ENCODE results near the gene IL31RA. TPM values are rescaled to one million over a fixed set of nuclear protein-coding genes. Genes with fewer than 3 reads are reported as not detected.

IL31RA gene
- total RNA-seq, 1 experiment from 2014 or later: not detected

DNA sequence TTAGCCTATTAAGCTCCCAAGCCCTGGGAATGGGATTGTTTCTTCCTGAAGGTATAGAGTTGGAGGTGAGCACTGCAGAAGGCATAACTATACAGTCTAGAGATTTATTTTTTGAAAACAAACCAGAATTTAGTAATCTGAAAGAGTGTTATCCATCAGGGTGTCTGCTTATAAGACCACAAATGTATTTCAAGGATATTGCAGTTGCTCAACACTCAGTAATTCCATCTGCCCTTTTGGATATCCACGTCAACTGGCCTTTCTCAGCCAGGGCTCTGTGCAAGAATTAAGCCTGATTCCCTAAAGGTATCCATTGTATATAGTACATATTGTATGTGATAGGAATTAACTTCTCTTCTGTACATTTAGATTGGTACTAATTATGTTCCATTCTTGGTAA lies 15.0 kb upstream of the IL31RA start (continued):
- TF ChIP-seq, protein P1, sequence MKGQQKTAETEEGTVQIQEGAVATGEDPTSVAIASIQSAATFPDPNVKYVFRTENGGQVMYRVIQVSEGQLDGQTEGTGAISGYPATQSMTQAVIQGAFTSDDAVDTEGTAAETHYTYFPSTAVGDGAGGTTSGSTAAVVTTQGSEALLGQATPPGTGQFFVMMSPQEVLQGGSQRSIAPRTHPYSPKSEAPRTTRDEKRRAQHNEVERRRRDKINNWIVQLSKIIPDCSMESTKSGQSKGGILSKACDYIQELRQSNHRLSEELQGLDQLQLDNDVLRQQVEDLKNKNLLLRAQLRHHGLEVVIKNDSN (CRISPR knock-in tag; IDR thresholded peaks at IDR 0.05): no peak
- TF ChIP-seq ZNF396 (CRISPR knock-in tag; IDR thresholded peaks at IDR 0.05; ENCODE audit: borderline replicate concordance): no peak
- no peak for TF ChIP-seq TP53 (CRISPR knock-in tag; IDR thresholded peaks at IDR 0.05)
- TF ChIP-seq, protein P2, sequence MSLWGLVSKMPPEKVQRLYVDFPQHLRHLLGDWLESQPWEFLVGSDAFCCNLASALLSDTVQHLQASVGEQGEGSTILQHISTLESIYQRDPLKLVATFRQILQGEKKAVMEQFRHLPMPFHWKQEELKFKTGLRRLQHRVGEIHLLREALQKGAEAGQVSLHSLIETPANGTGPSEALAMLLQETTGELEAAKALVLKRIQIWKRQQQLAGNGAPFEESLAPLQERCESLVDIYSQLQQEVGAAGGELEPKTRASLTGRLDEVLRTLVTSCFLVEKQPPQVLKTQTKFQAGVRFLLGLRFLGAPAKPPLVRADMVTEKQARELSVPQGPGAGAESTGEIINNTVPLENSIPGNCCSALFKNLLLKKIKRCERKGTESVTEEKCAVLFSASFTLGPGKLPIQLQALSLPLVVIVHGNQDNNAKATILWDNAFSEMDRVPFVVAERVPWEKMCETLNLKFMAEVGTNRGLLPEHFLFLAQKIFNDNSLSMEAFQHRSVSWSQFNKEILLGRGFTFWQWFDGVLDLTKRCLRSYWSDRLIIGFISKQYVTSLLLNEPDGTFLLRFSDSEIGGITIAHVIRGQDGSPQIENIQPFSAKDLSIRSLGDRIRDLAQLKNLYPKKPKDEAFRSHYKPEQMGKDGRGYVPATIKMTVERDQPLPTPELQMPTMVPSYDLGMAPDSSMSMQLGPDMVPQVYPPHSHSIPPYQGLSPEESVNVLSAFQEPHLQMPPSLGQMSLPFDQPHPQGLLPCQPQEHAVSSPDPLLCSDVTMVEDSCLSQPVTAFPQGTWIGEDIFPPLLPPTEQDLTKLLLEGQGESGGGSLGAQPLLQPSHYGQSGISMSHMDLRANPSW (CRISPR knock-in tag; conservative IDR thresholded peaks at IDR 0.05; ENCODE audit: low read depth): no peak
- TF ChIP-seq, protein P3, sequence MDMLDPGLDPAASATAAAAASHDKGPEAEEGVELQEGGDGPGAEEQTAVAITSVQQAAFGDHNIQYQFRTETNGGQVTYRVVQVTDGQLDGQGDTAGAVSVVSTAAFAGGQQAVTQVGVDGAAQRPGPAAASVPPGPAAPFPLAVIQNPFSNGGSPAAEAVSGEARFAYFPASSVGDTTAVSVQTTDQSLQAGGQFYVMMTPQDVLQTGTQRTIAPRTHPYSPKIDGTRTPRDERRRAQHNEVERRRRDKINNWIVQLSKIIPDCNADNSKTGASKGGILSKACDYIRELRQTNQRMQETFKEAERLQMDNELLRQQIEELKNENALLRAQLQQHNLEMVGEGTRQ (CRISPR knock-in tag; IDR thresholded peaks at IDR 0.05): no peak

DNA sequence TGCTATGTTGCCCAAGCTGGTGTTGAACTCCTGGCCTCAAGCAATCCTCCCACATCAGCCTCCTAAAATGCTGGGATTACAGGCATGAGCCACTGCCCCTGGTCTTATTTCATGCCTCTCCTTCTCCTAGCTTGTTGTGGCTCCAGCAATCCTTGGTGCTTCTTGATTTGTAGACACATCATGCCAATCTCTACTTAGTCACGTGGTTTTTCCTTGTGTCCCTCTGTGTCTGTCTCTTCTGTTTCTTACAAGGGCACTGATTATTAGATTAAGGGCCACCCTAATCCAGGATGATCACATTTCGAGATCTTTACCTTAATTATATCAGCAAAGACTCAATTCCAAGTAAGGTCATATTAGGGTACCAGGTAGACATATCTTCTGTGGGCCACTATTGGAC lies 9.2 kb upstream of the IL31RA start:
- Mint-ChIP-seq H3K27me3 (ENCODE audit: low read depth) (no peaks in the 10 kb centered on the region; the same call in 1 of the 2 replicates), H3K27ac (no peak overlapping the region), H3K9me3 (peaks cover 30% of the 10 kb centered on the region), H3K4me1 (no peaks in the 10 kb centered on the region), H3K4me3 (no peak overlapping the region), H3K36me3 (no peaks in the 10 kb centered on the region)
- DNase-seq (ENCODE audit: low spot score) (no peak), ATAC-seq (no peak)
- POLR2A ChIA-PET: no interaction called here
- CTCF ChIA-PET: no interaction called here
- TF ChIP-seq NR1H2 (CRISPR knock-in tag; IDR thresholded peaks at IDR 0.05): no peak
- TF ChIP-seq NFATC4 (CRISPR knock-in tag; IDR thresholded peaks at IDR 0.05): no peak
- TF ChIP-seq, protein P2 (CRISPR knock-in tag; conservative IDR thresholded peaks at IDR 0.05; ENCODE audit: low read depth): no peak
- TF ChIP-seq, protein P4, sequence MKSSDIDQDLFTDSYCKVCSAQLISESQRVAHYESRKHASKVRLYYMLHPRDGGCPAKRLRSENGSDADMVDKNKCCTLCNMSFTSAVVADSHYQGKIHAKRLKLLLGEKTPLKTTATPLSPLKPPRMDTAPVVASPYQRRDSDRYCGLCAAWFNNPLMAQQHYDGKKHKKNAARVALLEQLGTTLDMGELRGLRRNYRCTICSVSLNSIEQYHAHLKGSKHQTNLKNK (CRISPR knock-in tag; IDR thresholded peaks at IDR 0.05): no peak
- TF ChIP-seq, protein P5, sequence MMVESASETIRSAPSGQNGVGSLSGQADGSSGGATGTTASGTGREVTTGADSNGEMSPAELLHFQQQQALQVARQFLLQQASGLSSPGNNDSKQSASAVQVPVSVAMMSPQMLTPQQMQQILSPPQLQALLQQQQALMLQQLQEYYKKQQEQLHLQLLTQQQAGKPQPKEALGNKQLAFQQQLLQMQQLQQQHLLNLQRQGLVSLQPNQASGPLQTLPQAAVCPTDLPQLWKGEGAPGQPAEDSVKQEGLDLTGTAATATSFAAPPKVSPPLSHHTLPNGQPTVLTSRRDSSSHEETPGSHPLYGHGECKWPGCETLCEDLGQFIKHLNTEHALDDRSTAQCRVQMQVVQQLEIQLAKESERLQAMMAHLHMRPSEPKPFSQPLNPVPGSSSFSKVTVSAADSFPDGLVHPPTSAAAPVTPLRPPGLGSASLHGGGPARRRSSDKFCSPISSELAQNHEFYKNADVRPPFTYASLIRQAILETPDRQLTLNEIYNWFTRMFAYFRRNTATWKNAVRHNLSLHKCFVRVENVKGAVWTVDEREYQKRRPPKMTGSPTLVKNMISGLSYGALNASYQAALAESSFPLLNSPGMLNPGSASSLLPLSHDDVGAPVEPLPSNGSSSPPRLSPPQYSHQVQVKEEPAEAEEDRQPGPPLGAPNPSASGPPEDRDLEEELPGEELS (CRISPR knock-in tag; IDR thresholded peaks at IDR 0.05): no peak
- TF ChIP-seq, protein P6, sequence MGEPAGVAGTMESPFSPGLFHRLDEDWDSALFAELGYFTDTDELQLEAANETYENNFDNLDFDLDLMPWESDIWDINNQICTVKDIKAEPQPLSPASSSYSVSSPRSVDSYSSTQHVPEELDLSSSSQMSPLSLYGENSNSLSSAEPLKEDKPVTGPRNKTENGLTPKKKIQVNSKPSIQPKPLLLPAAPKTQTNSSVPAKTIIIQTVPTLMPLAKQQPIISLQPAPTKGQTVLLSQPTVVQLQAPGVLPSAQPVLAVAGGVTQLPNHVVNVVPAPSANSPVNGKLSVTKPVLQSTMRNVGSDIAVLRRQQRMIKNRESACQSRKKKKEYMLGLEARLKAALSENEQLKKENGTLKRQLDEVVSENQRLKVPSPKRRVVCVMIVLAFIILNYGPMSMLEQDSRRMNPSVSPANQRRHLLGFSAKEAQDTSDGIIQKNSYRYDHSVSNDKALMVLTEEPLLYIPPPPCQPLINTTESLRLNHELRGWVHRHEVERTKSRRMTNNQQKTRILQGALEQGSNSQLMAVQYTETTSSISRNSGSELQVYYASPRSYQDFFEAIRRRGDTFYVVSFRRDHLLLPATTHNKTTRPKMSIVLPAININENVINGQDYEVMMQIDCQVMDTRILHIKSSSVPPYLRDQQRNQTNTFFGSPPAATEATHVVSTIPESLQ (CRISPR knock-in tag; IDR thresholded peaks at IDR 0.05): no peak
- no peak for TF ChIP-seq ZNF121 (CRISPR knock-in tag; IDR thresholded peaks at IDR 0.05)
- no peak for TF ChIP-seq ZNF671 (CRISPR knock-in tag; IDR thresholded peaks at IDR 0.05)
- TF ChIP-seq, protein P7, sequence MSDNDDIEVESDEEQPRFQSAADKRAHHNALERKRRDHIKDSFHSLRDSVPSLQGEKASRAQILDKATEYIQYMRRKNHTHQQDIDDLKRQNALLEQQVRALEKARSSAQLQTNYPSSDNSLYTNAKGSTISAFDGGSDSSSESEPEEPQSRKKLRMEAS (CRISPR knock-in tag; IDR thresholded peaks at IDR 0.05): no peak
- TF ChIP-seq, protein P8, sequence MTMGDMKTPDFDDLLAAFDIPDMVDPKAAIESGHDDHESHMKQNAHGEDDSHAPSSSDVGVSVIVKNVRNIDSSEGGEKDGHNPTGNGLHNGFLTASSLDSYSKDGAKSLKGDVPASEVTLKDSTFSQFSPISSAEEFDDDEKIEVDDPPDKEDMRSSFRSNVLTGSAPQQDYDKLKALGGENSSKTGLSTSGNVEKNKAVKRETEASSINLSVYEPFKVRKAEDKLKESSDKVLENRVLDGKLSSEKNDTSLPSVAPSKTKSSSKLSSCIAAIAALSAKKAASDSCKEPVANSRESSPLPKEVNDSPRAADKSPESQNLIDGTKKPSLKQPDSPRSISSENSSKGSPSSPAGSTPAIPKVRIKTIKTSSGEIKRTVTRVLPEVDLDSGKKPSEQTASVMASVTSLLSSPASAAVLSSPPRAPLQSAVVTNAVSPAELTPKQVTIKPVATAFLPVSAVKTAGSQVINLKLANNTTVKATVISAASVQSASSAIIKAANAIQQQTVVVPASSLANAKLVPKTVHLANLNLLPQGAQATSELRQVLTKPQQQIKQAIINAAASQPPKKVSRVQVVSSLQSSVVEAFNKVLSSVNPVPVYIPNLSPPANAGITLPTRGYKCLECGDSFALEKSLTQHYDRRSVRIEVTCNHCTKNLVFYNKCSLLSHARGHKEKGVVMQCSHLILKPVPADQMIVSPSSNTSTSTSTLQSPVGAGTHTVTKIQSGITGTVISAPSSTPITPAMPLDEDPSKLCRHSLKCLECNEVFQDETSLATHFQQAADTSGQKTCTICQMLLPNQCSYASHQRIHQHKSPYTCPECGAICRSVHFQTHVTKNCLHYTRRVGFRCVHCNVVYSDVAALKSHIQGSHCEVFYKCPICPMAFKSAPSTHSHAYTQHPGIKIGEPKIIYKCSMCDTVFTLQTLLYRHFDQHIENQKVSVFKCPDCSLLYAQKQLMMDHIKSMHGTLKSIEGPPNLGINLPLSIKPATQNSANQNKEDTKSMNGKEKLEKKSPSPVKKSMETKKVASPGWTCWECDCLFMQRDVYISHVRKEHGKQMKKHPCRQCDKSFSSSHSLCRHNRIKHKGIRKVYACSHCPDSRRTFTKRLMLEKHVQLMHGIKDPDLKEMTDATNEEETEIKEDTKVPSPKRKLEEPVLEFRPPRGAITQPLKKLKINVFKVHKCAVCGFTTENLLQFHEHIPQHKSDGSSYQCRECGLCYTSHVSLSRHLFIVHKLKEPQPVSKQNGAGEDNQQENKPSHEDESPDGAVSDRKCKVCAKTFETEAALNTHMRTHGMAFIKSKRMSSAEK (CRISPR knock-in tag; IDR thresholded peaks at IDR 0.05; ENCODE audit: borderline replicate concordance): no peak
- TF ChIP-seq NFYB (CRISPR knock-in tag; conservative IDR thresholded peaks at IDR 0.05; ENCODE audit: low read depth): no peak
- TF ChIP-seq ELF4 (CRISPR knock-in tag; IDR thresholded peaks at IDR 0.05; ENCODE audit: low read depth): no peak
- TF ChIP-seq SOX15 (CRISPR knock-in tag; IDR thresholded peaks at IDR 0.05): no peak
- TF ChIP-seq, protein P9, sequence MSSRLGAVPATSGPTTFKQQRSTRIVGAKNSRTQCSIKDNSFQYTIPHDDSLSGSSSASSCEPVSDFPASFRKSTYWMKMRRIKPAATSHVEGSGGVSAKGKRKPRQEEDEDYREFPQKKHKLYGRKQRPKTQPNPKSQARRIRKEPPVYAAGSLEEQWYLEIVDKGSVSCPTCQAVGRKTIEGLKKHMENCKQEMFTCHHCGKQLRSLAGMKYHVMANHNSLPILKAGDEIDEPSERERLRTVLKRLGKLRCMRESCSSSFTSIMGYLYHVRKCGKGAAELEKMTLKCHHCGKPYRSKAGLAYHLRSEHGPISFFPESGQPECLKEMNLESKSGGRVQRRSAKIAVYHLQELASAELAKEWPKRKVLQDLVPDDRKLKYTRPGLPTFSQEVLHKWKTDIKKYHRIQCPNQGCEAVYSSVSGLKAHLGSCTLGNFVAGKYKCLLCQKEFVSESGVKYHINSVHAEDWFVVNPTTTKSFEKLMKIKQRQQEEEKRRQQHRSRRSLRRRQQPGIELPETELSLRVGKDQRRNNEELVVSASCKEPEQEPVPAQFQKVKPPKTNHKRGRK (CRISPR knock-in tag; IDR thresholded peaks at IDR 0.05; ENCODE audit: borderline replicate concordance): no peak

Data from WTC11 (cell line).